Stomach smooth muscle (tissue), 2 donors: ENCODE measurements around the gene ZNF248.
"Not testable (repeated sequence)": the region's sequence is repeated elsewhere in the genome, so short reads cannot be mapped to it uniquely, and the experiment has no call there.

Experiments
- H3K27ac ChIP-seq: one replicate; pipeline ENCODE4 v1.7.0; 2013; ENCODE audit warnings: mild to moderate bottlenecking, low read length, inconsistent platforms
- H3K27me3 ChIP-seq, 2 donors: one replicate each; pipeline ENCODE4 v1.7.0; 2013; ENCODE audit warnings: low read length in 2 of 2; ENCODE audit not compliant: insufficient read depth in 2 of 2, control insufficient read depth in 1 of 2
- H3K36me3 ChIP-seq, 2 donors: one replicate each; pipeline ENCODE4 v1.7.0; 2013; ENCODE audit warnings: low read length in 2 of 2; ENCODE audit not compliant: control insufficient read depth in 2 of 2, insufficient read depth in 2 of 2
- H3K4me1 ChIP-seq: one replicate; pipeline ENCODE4 v1.7.0; 2013; ENCODE audit warnings: low read length; ENCODE audit not compliant: control insufficient read depth, insufficient read depth
- H3K4me3 ChIP-seq, 2 donors: one replicate each; pipeline ENCODE4 v1.7.0; 2013; ENCODE audit warnings: low read length in 2 of 2
- H3K9ac ChIP-seq, 2 donors: one replicate each; pipeline ENCODE4 v1.7.0; 2013; ENCODE audit warnings: low read length in 2 of 2, mild to moderate bottlenecking in 1 of 2
- H3K9me3 ChIP-seq, 2 donors: one replicate each; pipeline ENCODE4 v1.7.0; 2013; ENCODE audit warnings: low read length in 2 of 2; ENCODE audit not compliant: control insufficient read depth in 2 of 2
- donor health status: healthy.
- donor health status: Pancreatic carcinoma.

Gene ZNF248

DNA sequence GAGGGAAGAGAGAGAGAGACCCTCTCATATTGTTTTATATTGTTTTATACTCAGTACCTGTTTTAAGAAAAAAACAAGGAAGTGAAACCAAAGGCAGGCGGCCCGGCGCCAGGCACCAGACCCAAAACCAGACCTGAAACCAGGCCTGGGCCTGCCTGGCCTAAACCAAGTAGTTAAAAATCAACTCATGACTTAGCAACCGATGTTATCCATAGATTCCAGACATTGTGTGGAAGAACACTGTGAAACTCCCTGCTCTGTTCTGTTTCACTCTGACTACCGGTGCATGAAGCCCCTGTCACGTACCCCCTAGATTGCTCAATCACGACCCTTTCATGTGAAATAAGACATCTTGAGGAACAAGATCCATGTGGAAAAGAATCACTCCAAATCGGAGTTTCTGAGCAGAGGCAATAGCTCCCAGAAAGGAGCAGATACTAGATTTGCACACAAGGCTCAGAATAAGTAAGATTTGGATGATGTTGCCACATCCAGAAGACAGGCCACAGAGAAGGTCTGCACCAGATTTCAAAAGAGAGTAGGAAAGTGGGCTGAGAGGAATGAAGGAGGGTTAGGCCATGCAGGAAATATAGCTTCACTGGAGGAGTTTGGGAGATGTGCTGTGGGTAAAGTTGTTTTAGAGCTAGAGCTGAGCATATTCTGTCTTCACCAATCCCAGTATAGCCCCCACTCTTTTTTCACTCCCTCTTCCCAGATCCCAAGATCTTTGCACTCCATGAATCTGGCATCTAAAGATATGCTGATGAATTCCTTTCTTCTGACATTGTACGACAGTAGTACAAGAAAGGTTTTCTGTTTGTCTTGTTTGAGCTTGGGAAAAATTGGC is 8.8 kb upstream of the ZNF248 start:
- peak overlapping the region in 1 of 2 donors; percentile 42 for H3K9ac ChIP-seq
- H3K27ac ChIP-seq: peak overlapping the region; percentile 77
- H3K27me3 ChIP-seq: no peaks in the 10 kb centered on the region
- H3K4me1 ChIP-seq: peaks cover 2% of the 10 kb centered on the region
- no peaks in the 10 kb centered on the region for H3K9me3 ChIP-seq
- no peak overlapping the region for H3K4me3 ChIP-seq
- no peaks in the 10 kb centered on the region for H3K36me3 ChIP-seq

GRCh38 chr10:37865264-37865663 is 7.9 kb upstream of the ZNF248 start:
- Histone ChIP-seq H3K4me3 (no peak overlapping the region), H3K27me3 (no peaks in the 10 kb centered on the region), H3K27ac (no peak overlapping the region), H3K4me1 (peaks cover 6% of the 10 kb centered on the region), H3K36me3 (no peaks in the 10 kb centered on the region), H3K9me3 (no peaks in the 10 kb centered on the region), H3K9ac (no peak overlapping the region)

DNA sequence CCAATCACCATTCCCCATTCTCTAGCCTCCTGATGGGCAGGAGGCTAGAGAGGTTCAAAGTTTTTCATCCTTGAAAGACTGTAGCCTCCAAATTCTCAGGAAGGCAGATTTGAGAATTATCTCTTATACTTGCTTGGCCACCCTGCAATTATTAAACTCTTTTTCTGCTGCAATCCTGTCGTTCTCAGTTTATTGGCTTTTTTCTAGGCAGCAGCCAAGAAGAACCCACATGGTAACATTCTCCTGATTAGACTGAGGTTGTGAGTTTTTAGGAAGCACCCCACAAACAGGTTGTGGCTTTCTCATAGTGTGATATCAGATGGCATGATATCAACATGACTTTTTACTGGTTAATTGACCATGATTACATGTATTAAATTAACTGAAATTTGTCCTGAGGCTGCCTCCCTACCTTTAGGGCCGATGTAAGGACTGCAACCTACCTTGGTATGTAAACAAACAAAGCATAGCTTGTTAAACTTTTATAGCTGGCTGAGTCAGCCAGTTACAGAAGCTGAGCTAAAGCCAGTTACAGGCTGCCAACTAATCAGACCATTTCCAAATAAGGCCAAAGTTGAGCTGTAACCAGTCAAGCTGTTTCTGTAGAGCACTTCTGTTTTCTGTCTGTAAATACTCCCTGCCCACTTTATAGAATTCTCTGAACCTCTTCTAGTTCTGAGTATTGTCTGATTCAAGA is 3.2 kb upstream of the ZNF248 start:
- Histone ChIP-seq H3K4me3 (no peak overlapping the region), H3K9me3 (no peaks in the 10 kb centered on the region), H3K36me3 (no peaks in the 10 kb centered on the region), H3K27ac (peak overlapping the region; percentile 100), H3K9ac (peak overlapping the region; percentile 30 to 37), H3K4me1 (peaks cover 16% of the 10 kb centered on the region), H3K27me3 (no peaks in the 10 kb centered on the region)

DNA sequence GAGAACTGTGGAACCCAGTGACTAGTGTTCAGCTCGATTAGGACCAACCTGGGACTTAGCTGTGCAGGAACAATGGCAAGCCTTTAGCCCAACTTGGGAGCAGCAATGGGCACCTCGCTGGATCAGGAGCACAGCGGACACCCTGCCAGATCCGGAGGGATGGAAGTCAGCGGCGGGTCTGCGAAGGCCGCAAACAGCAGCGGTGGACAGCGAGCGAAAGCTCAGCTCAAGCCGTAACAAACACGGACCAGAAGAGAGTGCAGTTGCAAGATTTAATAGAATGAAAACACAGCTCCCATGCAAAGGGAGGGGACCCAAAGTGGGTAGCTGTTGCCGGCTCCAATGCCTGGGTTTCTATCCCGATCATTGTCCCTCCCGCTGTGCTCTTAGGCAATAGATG is 1.9 kb upstream of the ZNF248 start:
- Histone ChIP-seq H3K27ac (peak overlapping the region; percentile 100), H3K4me1 (peaks cover 16% of the 10 kb centered on the region)
- H3K9me3 ChIP-seq, H3K27me3 ChIP-seq, H3K36me3 ChIP-seq, H3K4me3 ChIP-seq, H3K9ac ChIP-seq: not testable (repeated sequence)

DNA sequence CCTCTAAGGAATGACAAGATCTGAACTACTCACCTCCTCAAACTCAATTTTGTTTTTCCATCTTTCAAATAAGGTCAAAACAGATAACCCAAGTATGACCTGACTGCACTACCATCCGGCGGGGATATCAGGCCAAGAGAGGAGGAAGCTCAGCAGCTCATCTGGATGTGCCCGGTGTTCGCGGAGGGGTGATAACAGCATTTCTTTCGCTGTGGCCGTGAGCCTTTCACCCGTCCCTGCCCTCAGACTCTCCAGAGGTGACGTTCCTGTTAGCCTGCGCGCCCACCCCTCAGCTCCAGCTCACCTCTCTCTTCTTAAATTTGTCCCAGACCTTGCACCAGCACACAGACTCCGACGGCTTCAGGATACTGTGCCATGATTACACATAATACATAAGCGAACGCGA is 526 bp downstream of the ZNF248 start:
- peak overlapping the region; percentile 86 to 98 for H3K9ac ChIP-seq
- H3K9me3 ChIP-seq: no peaks in the 10 kb centered on the region

DNA sequence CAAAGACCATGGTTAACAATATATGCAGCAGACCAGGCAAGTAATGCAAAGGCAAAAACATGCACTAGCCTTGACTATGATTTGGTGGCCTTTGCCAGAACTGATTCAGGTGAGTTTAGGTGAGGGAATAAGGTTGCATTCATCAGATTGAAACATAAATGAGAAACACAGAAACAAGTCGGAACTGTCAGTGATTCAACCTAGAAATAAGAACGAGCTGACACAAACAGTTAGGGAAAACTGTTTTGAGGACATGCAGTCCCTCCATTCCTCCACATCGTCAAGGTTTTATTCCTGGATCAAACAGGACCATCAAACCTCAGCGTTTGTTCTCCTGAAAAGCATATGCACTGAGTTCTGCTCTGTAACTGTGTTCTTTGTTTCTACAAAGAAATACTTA is 1.8 kb downstream of the ZNF248 start:
- Histone ChIP-seq H3K4me1 (peaks cover 16% of the 10 kb centered on the region), H3K4me3 (peak overlapping the region; percentile 86 to 95)

More for the DNA sequence above, 526 bp downstream of the ZNF248 start:
- H3K27ac ChIP-seq: peak overlapping the region; percentile 100
- H3K27me3 ChIP-seq: no peaks in the 10 kb centered on the region
- H3K4me1 ChIP-seq: peaks cover 16% of the 10 kb centered on the region
- peak overlapping the region; percentile 86 to 95 for H3K4me3 ChIP-seq
- no peaks in the 10 kb centered on the region for H3K36me3 ChIP-seq

GRCh38 chr10:37854626-37855025 is 2.8 kb downstream of the ZNF248 start:
- Histone ChIP-seq H3K27ac (no peak overlapping the region), H3K36me3 (no peaks in the 10 kb centered on the region), H3K4me3 (no peak overlapping the region), H3K27me3 (no peaks in the 10 kb centered on the region), H3K9me3 (no peaks in the 10 kb centered on the region), H3K4me1 (peaks cover 12% of the 10 kb centered on the region), H3K9ac (no peak overlapping the region)

More for the DNA sequence above, 1.8 kb downstream of the ZNF248 start:
- Histone ChIP-seq H3K9ac (peak overlapping the region in 1 of 2 donors; percentile 3), H3K9me3 (no peaks in the 10 kb centered on the region), H3K27ac (no peak overlapping the region), H3K27me3 (no peaks in the 10 kb centered on the region), H3K36me3 (no peaks in the 10 kb centered on the region)

DNA sequence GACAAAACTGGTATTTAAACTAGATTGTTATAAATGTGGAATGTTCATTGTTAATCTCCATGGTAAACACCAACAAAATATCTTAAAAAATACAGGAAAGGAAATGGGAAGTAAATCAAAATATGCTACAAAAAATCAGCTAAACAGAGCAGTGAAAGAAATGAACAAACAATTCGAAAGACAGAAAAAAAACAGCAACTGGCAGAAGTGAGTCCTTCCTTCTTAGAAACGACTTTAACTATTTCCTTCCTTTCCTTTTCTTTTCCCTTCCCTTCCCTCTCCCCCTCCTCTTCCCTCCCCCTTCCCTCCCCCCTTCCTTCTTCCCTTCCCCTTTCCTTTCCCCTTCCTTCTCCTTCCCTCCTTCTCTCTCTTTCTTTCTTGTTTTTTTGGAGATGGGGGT is 12.8 kb downstream of the ZNF248 start:
- no peak overlapping the region for H3K27ac ChIP-seq
- no peaks in the 10 kb centered on the region for H3K27me3 ChIP-seq
- no peaks in the 10 kb centered on the region for H3K4me1 ChIP-seq
- H3K9me3 ChIP-seq: peaks cover 0 to 2% of the 10 kb centered on the region in 2 donors
- H3K36me3 ChIP-seq: peaks cover 7 to 11% of the 10 kb centered on the region in 2 donors
- no peak overlapping the region for H3K9ac ChIP-seq
- H3K4me3 ChIP-seq: no peak overlapping the region

DNA sequence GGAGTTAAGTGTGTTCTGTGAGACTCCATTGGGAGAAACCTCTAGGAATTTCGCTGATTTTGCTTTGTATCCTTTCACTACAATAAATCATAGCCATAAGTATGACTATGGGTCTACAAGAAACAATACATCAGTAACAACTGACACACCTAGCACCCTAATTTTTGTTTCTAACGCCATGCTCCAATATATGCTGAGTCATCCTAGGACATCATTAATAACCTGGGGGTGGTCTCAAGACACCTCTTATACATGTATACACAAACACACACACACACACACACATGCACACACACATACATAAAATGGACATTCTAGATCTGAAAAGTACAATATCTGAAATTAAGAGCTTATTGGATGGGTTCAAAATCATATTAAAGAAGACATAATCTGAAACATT is 18.2 kb downstream of the ZNF248 start:
- Histone ChIP-seq H3K9ac (no peak overlapping the region), H3K27ac (no peak overlapping the region), H3K9me3 (peaks cover 0 to 2% of the 10 kb centered on the region in 2 donors), H3K36me3 (peaks cover 25 to 30% of the 10 kb centered on the region in 2 donors), H3K27me3 (no peaks in the 10 kb centered on the region), H3K4me3 (no peak overlapping the region), H3K4me1 (no peaks in the 10 kb centered on the region)

DNA sequence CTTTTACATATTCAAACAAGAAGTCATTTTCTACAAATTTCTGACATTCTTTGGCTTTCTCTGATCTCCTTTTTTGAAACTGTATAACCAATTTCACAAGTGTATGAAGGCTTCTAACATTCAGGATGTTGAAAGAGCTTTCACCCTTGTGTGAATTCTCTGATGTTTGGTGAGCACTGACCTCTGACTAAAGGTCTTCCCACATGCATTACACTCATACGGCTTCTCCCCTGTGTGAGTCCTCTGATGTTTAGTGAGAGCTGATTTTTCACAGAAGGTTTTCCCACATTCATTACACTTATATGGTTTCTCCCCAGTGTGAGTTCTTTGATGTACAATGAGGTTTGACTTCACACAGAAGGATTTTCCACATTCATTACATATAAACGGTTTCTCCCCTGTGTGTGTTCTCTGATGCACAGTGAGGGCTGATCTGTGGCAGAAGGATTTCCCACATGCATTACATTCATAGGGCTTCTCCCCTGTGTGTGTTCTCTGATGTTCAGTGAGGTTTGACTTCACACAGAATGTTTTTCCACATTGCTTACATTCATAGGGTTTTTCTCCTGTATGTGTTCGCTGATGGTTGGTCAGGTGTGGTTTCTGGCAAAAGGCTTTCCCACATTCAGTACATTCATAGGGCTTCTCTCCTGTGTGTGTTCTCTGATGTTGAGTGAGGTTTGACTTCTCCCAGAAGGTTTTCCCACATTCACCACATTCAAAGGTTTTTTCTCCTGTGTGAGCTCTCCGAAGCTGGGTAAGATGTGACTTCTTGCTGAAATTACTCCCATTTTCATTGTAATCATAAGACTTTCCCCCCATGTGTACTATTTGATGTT is 25.7 kb downstream of the ZNF248 start:
- H3K27me3 ChIP-seq: no peaks in the 10 kb centered on the region
- no peak overlapping the region for H3K9ac ChIP-seq
- no peaks in the 10 kb centered on the region for H3K4me1 ChIP-seq
- H3K27ac ChIP-seq: no peak overlapping the region
- H3K9me3 ChIP-seq: peaks cover 8 to 23% of the 10 kb centered on the region in 2 donors
- H3K36me3 ChIP-seq: peaks cover 64 to 84% of the 10 kb centered on the region in 2 donors
- peak overlapping the region in 1 of 2 donors; percentile 32 for H3K4me3 ChIP-seq
